ENCODE results near the gene SERINC5.

SERINC5 gene

GRCh38 chr5:80251636-80252035 lies 4.2 kb downstream of the SERINC5 start:
- no peak for DNase-seq

GRCh38 chr5:80250801-80251200 lies 5.0 kb downstream of the SERINC5 start:
- DNase-seq, result no peak

- no peak for DNase-seq
Measured at GRCh38 chr5:80249901-80250300, 5.9 kb downstream of the SERINC5 start.

GRCh38 chr5:80248378-80248777 lies 7.5 kb downstream of the SERINC5 start:
- DNase-seq, result no peak

GRCh38 chr5:80246995-80247729 lies 8.7 kb downstream of the SERINC5 start:
- DNase-seq, result peak; percentile 36

GRCh38 chr5:80246001-80246758 lies 9.7 kb downstream of the SERINC5 start:
- DNase-seq, result no peak

GRCh38 chr5:80243567-80243966 lies 12.3 kb downstream of the SERINC5 start:
- no peak for DNase-seq

GRCh38 chr5:80242849-80243248 lies 13.0 kb downstream of the SERINC5 start:
- no peak for DNase-seq

- no peak for DNase-seq
Measured at GRCh38 chr5:80240368-80240986, 15.4 kb downstream of the SERINC5 start.

- no peak for DNase-seq
Measured at GRCh38 chr5:80239680-80240367, 16.0 kb downstream of the SERINC5 start.

- DNase-seq, result peak; percentile 71
Measured at GRCh38 chr5:80238778-80239679, 16.8 kb downstream of the SERINC5 start.

- DNase-seq, result no peak
Measured at GRCh38 chr5:80238097-80238496, 17.8 kb downstream of the SERINC5 start.

- DNase-seq, result no peak
Measured at GRCh38 chr5:80237243-80237642, 18.6 kb downstream of the SERINC5 start.

- no peak for DNase-seq
Measured at GRCh38 chr5:80234116-80234948, 21.5 kb downstream of the SERINC5 start.

- DNase-seq, result no peak
Measured at GRCh38 chr5:80231693-80232092, 24.2 kb downstream of the SERINC5 start.

GRCh38 chr5:80231243-80231642 lies 24.6 kb downstream of the SERINC5 start:
- DNase-seq, result no peak

GRCh38 chr5:80230269-80230992 lies 25.4 kb downstream of the SERINC5 start:
- no peak for DNase-seq

- no peak for DNase-seq
Measured at GRCh38 chr5:80229902-80230255, 26.0 kb downstream of the SERINC5 start.

- no peak for DNase-seq
Measured at GRCh38 chr5:80227979-80228596, 27.8 kb downstream of the SERINC5 start.

- no peak for DNase-seq
Measured at GRCh38 chr5:80225934-80226326, 29.9 kb downstream of the SERINC5 start.

Measured in left hindlimb (tissue), 1 donor.